Muscle layer of duodenum (tissue), 2 donors: ENCODE measurements around the gene ZBTB17.

Source experiments
- H3K27ac ChIP-seq: one replicate; pipeline ENCODE4 v1.7.0; 2013; ENCODE audit warnings: mild to moderate bottlenecking, low read length
- H3K27me3 ChIP-seq: one replicate; pipeline ENCODE4 v1.7.0; 2013; ENCODE audit warnings: low read depth, mild to moderate bottlenecking, control low read depth, low read length
- H3K36me3 ChIP-seq, 2 donors: one replicate each; pipeline ENCODE4 v1.7.0; 2013; ENCODE audit warnings: low read length in 2 of 2, control low read depth in 1 of 2, mild to moderate bottlenecking in 1 of 2; ENCODE audit not compliant: insufficient read depth in 2 of 2, control insufficient read depth in 1 of 2
- H3K4me1 ChIP-seq, 2 donors: one replicate each; pipeline ENCODE4 v1.7.0; 2013; ENCODE audit warnings: low read length in 2 of 2, mild to moderate bottlenecking in 2 of 2, control low read depth in 1 of 2, moderate library complexity in 1 of 2; ENCODE audit not compliant: insufficient read depth in 2 of 2, control insufficient read depth in 1 of 2
- H3K4me3 ChIP-seq, 2 donors: one replicate each; pipeline ENCODE4 v1.7.0; 2013; ENCODE audit warnings: low read length in 2 of 2, low read depth in 1 of 2, mild to moderate bottlenecking in 1 of 2
- H3K9me3 ChIP-seq, 2 donors: one replicate each; pipeline ENCODE4 v1.7.0; 2013; ENCODE audit warnings: low read length in 2 of 2, control low read depth in 1 of 2, mild to moderate bottlenecking in 1 of 2; ENCODE audit not compliant: control insufficient read depth in 1 of 2
- donor health status: healthy.

The ZBTB17 gene

DNA sequence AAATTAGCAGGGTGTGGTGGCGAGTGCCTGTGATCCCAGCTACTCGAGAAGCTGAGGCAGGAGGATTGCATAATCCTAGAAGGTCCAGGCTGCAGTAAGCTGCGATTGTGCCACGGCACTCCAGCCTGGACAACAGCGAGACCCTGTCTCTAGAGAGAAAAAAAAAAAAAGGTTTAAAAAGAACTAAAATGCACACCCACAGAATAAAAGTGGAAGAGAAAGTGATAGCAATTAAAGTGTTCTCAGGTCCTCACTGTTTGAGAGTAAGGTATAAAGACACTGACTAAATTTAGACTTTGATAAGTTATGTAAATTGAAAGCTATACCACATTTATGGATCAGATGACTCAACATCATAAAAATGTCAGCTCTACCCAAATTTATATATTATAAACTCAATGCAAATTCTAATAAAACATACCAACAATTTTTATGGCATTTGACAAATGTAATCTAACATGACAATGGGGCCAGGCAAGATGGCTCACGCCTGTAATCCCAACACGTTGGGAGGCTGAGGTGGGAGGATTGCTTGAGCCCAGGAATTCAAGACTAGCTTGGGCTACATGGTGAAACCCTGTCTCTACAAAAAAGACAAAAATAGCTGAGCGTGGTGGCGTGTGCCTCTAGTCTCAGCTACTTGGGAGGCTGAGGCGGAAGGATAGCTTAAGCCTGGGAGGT is 11.8 kb downstream of the ZBTB17 start:
- no peaks in the 10 kb centered on the region for H3K9me3 ChIP-seq
- no peaks in the 10 kb centered on the region for H3K27me3 ChIP-seq
- H3K4me3 ChIP-seq = no peak overlapping the region
- peaks cover 4 to 6% of the 10 kb centered on the region in 2 donors for H3K36me3 ChIP-seq
- peaks cover 8 to 25% of the 10 kb centered on the region in 2 donors for H3K4me1 ChIP-seq
- H3K27ac ChIP-seq = no peak overlapping the region

DNA sequence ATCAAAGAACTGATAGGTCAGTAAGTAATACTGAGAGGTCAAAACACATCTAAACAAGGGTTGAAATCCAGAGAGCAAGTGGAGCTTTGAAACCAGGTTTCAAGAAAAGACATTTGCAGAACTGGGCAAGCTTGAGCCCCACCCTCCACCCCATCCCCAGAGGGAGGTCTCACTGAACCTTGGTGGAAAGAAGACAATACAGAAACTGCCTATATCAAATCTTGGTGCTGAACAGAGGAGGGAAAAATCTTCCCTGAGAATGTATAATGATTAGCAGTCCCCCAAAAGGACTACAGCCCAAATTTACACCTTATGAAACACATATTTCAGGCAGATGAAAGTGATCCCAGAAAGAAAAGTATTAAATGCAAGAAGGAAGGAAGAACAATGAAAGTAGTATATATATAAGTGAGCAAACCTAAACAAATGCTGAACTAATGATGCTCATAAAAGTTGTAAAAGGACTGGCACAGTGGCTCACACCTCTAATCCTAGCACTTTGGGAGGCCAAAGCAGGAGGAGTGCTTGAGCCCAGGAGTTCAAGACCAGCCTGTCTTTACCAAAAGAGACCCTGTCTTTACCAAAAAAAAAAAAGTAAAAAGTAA is 12.4 kb downstream of the ZBTB17 start:
- Histone ChIP-seq H3K4me3 (no peak overlapping the region), H3K4me1 (peaks cover 8 to 31% of the 10 kb centered on the region in 2 donors), H3K27ac (no peak overlapping the region), H3K27me3 (no peaks in the 10 kb centered on the region), H3K9me3 (no peaks in the 10 kb centered on the region), H3K36me3 (peaks cover under 1% of the 10 kb centered on the region in 2 donors)

DNA sequence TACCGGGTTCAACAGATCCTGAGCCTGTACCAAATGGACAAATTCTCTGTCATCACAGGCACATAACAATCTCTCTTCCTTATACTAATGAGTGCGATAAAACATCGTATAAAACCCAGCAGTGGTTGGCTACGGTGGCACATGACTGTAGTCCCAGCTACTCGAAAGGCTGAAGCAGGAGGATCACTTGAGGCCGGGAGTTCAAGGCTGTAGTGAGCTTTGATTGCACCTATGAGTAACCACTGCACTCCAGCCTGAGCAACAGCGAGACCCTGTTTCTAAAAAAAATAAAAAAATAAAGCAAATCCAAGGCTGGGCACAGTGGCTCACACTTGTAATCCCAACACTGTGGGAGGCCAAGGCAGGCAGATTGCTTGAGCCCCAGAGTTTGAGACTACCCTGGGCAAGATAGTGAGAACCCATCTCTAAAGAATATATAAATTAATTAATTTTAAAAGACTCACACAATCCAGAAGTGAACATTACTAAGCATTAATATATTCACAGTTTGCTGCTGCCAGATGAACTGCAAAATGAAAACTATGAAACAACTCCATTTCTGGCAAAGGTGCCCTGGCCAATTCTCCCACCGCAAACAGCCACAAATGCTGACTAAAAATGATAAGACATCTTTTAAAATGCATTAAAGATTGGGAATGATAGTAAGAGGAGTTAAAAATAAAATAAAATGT is 13.1 kb downstream of the ZBTB17 start:
- Histone ChIP-seq H3K27ac (no peak overlapping the region), H3K4me1 (peaks cover 8 to 37% of the 10 kb centered on the region in 2 donors), H3K9me3 (no peaks in the 10 kb centered on the region), H3K4me3 (no peak overlapping the region), H3K27me3 (no peaks in the 10 kb centered on the region), H3K36me3 (no peaks in the 10 kb centered on the region)

DNA sequence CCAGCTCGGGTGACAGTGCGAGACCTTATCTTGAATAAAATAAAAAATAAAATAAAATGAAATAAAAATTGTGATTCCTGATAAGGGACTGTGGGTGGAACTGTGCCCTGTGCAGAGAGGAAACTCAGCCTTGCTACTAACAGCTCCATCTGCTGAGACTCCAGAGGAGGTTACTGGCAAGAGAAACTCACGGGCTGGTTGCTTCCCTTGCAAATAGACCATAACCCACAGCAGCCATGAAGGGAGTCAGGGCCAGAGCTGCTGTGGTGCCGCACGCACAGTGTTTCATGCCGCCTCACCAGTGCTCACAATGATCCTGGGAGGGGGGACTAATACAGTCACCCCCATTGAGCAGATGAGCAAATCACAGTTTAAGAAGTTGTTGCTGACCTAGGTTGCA is 13.7 kb downstream of the ZBTB17 start:
- Histone ChIP-seq H3K27ac (no peak overlapping the region), H3K4me1 (peaks cover 8 to 38% of the 10 kb centered on the region in 2 donors)

DNA sequence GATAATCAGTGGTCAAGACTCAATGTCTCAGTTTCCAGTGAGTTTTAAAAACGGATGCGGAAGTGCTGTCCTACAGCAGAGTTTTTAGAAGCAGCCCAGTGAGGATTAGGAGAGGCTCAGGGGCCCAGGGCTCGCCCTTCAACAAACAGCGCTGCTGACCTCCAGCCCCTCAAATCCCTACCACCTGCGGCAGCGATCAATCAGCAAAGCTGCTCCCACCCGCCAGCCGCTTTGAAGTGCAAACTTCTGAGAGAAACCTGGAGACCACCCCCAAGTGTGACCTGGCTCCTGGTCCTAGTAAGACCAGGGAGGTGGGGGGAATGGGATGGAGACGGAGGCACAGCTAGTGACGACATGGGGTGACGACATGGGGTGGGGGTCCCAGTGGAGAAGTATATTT is 14.4 kb downstream of the ZBTB17 start:
- no peak overlapping the region for H3K27ac ChIP-seq
- no peaks in the 10 kb centered on the region for H3K9me3 ChIP-seq
- no peak overlapping the region for H3K4me3 ChIP-seq
- no peaks in the 10 kb centered on the region for H3K36me3 ChIP-seq
- no peaks in the 10 kb centered on the region for H3K27me3 ChIP-seq
- H3K4me1 ChIP-seq = peaks cover 7 to 38% of the 10 kb centered on the region in 2 donors

More for the DNA sequence above, 13.7 kb downstream of the ZBTB17 start:
- Histone ChIP-seq H3K4me3 (no peak overlapping the region), H3K27me3 (no peaks in the 10 kb centered on the region), H3K36me3 (no peaks in the 10 kb centered on the region), H3K9me3 (no peaks in the 10 kb centered on the region)

DNA sequence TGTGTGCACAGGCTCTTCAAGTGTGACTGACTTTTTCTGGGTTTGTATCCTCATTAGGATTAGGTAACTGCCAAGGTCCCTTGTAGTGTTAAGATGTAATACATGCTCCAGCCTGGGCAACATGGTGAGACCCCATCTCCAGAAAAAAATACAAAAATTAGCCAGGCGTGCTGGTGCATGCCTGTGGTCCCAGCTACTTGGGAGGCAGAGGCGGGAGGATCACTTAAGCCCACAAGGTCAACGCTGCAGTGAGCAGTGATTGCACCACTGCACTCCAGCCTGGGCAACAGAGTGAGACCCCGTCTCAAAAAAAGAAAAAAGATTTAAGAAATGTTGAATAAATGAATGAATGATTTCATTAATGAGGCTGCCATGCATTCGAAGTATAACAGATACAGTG is 15.1 kb downstream of the ZBTB17 start:
- H3K27me3 ChIP-seq = no peaks in the 10 kb centered on the region
- H3K9me3 ChIP-seq = no peaks in the 10 kb centered on the region
- H3K27ac ChIP-seq = no peak overlapping the region
- no peak overlapping the region for H3K4me3 ChIP-seq
- H3K36me3 ChIP-seq = no peaks in the 10 kb centered on the region
- peaks cover 2 to 35% of the 10 kb centered on the region in 2 donors for H3K4me1 ChIP-seq

DNA sequence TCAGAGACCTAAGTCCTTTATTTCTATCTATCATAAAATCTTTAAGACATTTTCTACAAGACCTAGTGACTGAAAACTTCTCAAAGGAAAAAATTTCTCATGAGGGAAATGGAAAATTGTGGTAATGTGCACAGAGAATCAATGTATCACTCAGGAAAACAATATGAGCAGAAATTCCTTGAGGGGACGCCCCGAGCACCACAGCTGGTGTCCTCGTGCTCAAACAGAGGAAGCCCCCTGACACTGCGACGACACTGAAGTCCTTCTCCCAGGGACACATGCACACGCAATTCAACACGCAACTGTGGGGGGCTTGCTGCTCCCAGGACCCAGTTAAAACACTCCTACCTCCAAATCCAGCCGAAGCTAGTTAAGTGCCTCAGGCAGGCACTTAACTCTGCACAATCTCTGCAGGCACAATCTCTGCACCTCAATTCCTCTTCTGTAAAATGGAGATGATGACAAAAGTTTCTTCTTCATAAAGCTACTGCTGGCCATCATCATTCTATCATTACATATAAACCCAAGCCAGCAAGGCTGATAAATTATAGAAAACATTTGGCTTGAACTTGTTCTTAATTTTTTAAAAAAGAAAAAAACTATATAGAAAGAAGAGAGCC is 16.0 kb downstream of the ZBTB17 start:
- no peak overlapping the region for H3K27ac ChIP-seq
- H3K27me3 ChIP-seq = no peaks in the 10 kb centered on the region
- no peak overlapping the region for H3K4me3 ChIP-seq
- H3K36me3 ChIP-seq = no peaks in the 10 kb centered on the region
- H3K9me3 ChIP-seq = no peaks in the 10 kb centered on the region
- peaks cover 3 to 29% of the 10 kb centered on the region in 2 donors for H3K4me1 ChIP-seq

DNA sequence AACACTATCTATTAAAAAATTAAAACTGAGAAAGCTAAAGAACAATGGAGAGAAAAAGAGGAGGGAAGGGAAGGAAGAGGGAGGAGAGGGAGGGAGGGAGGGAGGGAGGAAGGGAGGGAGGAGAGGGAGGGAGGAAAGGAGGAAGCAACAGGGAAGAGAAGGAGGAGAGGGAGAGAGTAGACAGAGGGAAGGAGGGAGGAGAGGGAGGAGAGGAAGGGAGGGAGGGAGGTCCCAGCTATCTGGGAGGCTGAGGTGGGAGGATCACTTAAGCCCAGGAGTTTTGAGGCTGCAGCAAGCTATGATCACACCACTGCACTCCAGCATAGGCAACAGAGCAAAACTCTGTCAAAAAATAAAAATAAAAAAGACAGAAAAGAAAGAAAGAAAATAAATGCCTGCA is 16.5 kb downstream of the ZBTB17 start:
- Histone ChIP-seq H3K4me3 (no peak overlapping the region), H3K9me3 (no peaks in the 10 kb centered on the region), H3K27me3 (no peaks in the 10 kb centered on the region), H3K4me1 (peaks cover 3 to 30% of the 10 kb centered on the region in 2 donors), H3K27ac (no peak overlapping the region), H3K36me3 (no peaks in the 10 kb centered on the region)

DNA sequence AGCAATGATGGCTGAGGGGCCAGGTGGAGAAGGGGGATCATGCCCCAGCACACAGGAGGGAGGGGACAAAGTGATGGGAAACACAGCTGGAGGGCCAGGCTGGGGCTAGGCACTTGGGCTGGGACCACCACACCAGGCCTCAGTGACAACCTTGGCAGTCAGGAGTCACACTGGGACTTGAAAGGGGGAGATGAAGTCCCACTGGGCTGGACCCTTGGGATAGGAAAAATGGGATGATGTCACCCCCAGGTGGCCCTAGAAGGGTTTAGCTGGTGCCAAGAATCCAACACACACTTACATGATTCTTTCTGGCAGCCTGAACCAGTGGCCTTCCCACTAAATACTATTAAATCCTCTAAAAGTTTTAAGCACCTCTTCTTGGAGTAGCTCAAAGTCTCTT is 17.1 kb downstream of the ZBTB17 start:
- H3K4me3 ChIP-seq = no peak overlapping the region
- H3K27me3 ChIP-seq = no peaks in the 10 kb centered on the region
- peaks cover 0 to 3% of the 10 kb centered on the region in 2 donors for H3K36me3 ChIP-seq
- H3K4me1 ChIP-seq = peaks cover 5 to 36% of the 10 kb centered on the region in 2 donors
- no peak overlapping the region for H3K27ac ChIP-seq
- no peaks in the 10 kb centered on the region for H3K9me3 ChIP-seq

DNA sequence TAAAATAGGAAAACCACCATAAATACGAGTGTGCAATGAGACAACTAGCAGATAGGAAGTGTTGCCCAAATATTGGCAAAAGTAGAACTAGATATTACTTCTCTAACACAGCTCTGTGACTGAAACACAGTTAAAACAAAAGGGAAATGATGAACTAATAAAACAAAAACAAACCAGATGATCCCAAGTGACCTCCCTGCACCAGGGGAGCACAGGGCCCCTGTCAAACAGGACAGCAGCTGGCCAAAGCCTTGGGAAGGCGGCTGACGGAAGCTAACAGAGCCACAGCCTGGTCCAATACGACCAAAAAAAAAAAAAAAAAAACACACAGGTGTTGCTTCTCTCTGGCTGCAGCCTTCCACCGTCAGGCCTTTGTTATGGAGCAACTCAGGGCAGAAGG is 17.8 kb downstream of the ZBTB17 start:
- H3K27me3 ChIP-seq = no peaks in the 10 kb centered on the region
- no peak overlapping the region for H3K27ac ChIP-seq
- peaks cover 11 to 36% of the 10 kb centered on the region in 2 donors for H3K4me1 ChIP-seq

More for the DNA sequence above, 17.8 kb downstream of the ZBTB17 start:
- no peaks in the 10 kb centered on the region for H3K9me3 ChIP-seq
- H3K36me3 ChIP-seq = peaks cover 0 to 4% of the 10 kb centered on the region in 2 donors
- no peak overlapping the region for H3K4me3 ChIP-seq
